ENCODE results near the gene EDN1.

The EDN1 gene

DNA sequence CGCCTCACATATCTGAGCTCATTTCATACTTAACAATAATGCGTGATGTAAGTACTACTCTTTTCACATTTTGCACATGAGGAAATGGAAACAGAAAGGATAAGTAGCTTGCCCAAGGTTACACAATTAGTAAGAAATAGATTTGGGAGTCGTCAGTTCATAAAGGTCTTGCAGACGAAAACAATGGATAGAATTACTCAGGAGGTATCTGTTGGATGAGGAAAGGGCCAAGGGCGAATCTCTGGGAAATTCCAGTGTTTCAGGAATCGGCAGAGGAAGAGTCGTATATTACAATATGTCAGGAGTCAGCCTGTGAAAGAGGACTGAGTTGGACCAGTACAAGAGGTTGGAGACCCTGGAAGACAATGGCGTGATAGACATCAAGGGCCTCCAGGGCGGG is 12.8 kb upstream of the EDN1 start:
- TF ChIP-seq CTCF (IDR thresholded peaks at IDR 0.05): no peak
- intact Hi-C loops (cut with DNase I; ENCODE audit: low total_unique reads): no loop called here
- H3K4me3 ChIP-seq: no peak overlapping the region
- peaks cover 0 to 13% (median 0%) of the 10 kb centered on the region in 4 donors for H3K4me1 ChIP-seq
- no peaks in the 10 kb centered on the region for H3K9me3 ChIP-seq
- H3K27ac ChIP-seq: no peak overlapping the region
- DNase-seq: no peak
- no peaks in the 10 kb centered on the region for H3K27me3 ChIP-seq
- no peaks in the 10 kb centered on the region for H3K36me3 ChIP-seq

DNA sequence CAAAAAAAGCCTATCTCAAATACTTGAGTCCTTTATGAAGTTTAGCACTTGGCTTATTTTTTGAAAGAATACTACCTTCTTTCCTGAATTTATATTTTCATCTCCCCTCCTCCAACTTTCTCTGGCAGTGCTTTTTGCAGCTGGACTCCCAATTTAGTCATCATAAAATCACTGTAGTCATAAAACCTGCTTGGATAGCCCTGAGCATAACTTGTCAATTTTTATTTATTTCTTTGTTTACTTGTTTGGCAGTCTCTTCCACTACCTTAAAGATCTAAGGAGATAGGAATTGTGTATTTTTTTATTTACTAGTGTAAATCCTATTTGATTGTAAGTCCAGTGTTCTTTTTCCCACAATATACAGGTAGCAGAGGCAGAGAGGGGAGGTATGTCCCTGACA is 11.2 kb upstream of the EDN1 start:
- H3K9me3 ChIP-seq: no peaks in the 10 kb centered on the region
- H3K27ac ChIP-seq: no peak overlapping the region
- no peak overlapping the region for H3K4me3 ChIP-seq
- H3K27me3 ChIP-seq: no peaks in the 10 kb centered on the region
- peaks cover 0 to 22% (median 0%) of the 10 kb centered on the region in 4 donors for H3K4me1 ChIP-seq
- no peaks in the 10 kb centered on the region for H3K36me3 ChIP-seq
- DNase-seq: no peak
- intact Hi-C loops (cut with DNase I; ENCODE audit: low total_unique reads): no loop called here
- no peak for TF ChIP-seq CTCF (IDR thresholded peaks at IDR 0.05)

GRCh38 chr6:12279322-12280091 is 10.7 kb upstream of the EDN1 start:
- Histone ChIP-seq H3K27ac (no peak overlapping the region), H3K9me3 (no peaks in the 10 kb centered on the region), H3K36me3 (no peaks in the 10 kb centered on the region), H3K4me3 (no peak overlapping the region), H3K4me1 (peaks cover 0 to 22% (median 0%) of the 10 kb centered on the region in 4 donors), H3K27me3 (no peaks in the 10 kb centered on the region)
- DNase-seq: no peak
- no peak for TF ChIP-seq CTCF (IDR thresholded peaks at IDR 0.05)
- intact Hi-C loops (cut with DNase I; ENCODE audit: low total_unique reads): no loop called here

GRCh38 chr6:12280458-12280857 is 9.7 kb upstream of the EDN1 start:
- Histone ChIP-seq H3K4me1 (peaks cover 0 to 22% (median 0%) of the 10 kb centered on the region in 4 donors), H3K4me3 (no peak overlapping the region), H3K9me3 (no peaks in the 10 kb centered on the region), H3K27me3 (no peaks in the 10 kb centered on the region), H3K36me3 (no peaks in the 10 kb centered on the region), H3K27ac (no peak overlapping the region)
- no peak for DNase-seq
- intact Hi-C loops (cut with DNase I; ENCODE audit: low total_unique reads): no loop called here
- no peak for TF ChIP-seq CTCF (IDR thresholded peaks at IDR 0.05)

GRCh38 chr6:12280902-12281301 is 9.3 kb upstream of the EDN1 start:
- no peak for TF ChIP-seq CTCF (IDR thresholded peaks at IDR 0.05)
- Histone ChIP-seq H3K9me3 (no peaks in the 10 kb centered on the region), H3K27me3 (no peaks in the 10 kb centered on the region), H3K4me3 (no peak overlapping the region), H3K4me1 (peaks cover 0 to 22% (median 0%) of the 10 kb centered on the region in 4 donors), H3K27ac (no peak overlapping the region), H3K36me3 (no peaks in the 10 kb centered on the region)
- intact Hi-C loops (cut with DNase I; ENCODE audit: low total_unique reads): no loop called here
- no peak for DNase-seq
